ENCODE measurements around the gene SNAP29.
"Not testable (repeated sequence)": the region's sequence is repeated elsewhere in the genome, so short reads cannot be mapped to it uniquely, and the experiment has no call there.

The SNAP29 gene

GRCh38 chr22:20935049-20935448 lies 76.2 kb downstream of the SNAP29 start:
- DNase-seq: not testable (repeated sequence)

GRCh38 chr22:20935780-20936539 lies 77.2 kb downstream of the SNAP29 start:
- not testable (repeated sequence) for DNase-seq

GRCh38 chr22:20937031-20937793 lies 78.4 kb downstream of the SNAP29 start:
- no peak for DNase-seq

GRCh38 chr22:20937794-20938671 lies 79.2 kb downstream of the SNAP29 start:
- no peak for DNase-seq

DNA sequence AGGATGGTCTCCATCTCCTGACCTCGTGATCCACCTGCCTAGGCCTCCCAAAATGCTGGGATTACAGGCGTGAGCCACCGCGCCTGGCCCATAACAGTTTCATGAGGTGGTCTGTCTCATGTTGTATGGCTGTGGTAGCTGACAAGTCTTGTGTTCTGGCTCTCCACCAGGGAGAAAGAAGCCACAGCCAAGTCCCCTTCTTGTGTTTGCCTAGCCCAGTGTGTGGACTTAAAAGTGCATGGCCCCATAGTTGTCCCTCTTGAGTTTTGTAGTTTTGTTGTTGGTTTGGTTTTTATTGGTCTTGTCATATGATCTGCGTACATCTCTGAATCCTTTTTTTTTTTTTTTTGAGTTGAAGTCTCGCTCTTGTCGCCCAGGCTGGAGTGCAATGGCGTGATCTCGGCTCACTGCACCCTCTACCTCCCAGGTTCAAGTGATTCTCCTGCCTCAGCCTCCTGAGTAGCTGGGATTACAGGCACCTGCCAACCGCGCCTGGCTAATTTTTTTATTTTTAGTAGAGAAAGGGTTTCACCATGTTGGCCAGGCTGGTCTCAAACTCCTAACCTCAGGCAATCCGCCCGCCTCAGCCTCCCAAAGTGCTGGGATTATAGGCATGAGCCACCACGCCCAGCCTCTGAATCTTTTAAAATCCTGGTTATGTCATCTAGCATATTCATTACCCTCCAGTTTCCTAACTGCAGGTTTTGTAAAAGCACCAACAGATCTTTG lies 80.8 kb downstream of the SNAP29 start:
- DNase-seq: not testable (repeated sequence)

DNA sequence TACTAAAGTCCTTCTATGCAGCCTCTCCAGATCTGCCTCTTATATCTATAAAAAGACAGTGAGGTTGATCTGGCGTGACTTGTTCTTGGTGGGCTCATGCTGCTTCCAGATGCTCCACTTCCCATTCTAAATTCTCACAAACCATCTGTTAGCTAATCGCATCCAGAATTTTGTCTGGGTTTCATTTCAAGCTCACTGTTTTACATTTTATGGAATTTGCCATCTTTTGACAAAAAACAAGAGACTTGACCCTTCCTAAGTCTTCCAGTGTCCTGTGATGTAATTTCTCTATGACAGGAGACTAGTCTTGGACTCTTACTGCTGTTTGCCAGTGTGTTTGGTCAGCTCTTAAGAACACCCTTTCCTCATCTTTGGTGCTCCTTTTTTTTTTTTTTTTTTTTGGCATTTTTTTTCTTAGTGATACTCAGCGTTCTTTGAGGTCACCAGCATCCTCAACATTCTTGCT lies 81.4 kb downstream of the SNAP29 start:
- no peak for DNase-seq

All from activated CD4-positive, alpha-beta T cell treated with anti-CD3 and anti-CD28 coated beads, Interleukin-2, amount 50 U/mL, for 4 hours (primary cell).